KOPT-K1 (cell line): ENCODE results near the gene FETUB.

Experiments used
- H3K27ac ChIP-seq: fragments of 200-600 bp; sonication (generic); 2 replicates; pipeline ENCODE4 v1.5.1; 2016; ENCODE audit warnings: antibody characterized with exemption, mild to moderate bottlenecking, low read depth, low read length; ENCODE audit not compliant: poor library complexity, severe bottlenecking
- H3K36me3 ChIP-seq: fragments of 200-600 bp; sonication (generic); 2 replicates; pipeline ENCODE4 v1.5.1; 2017; ENCODE audit warnings: antibody characterized with exemption, mild to moderate bottlenecking, low read length, moderate library complexity; ENCODE audit not compliant: insufficient read depth
- H3K9me3 ChIP-seq: fragments of 200-600 bp; sonication (generic); 2 replicates; pipeline ENCODE4 v1.5.1; 2017; ENCODE audit warnings: antibody characterized with exemption, low read length, mild to moderate bottlenecking; ENCODE audit not compliant: insufficient read depth, poor library complexity, severe bottlenecking

The FETUB gene

GRCh38 chr3:186638259-186638658 is 1.9 kb upstream of the FETUB start:
- H3K36me3 ChIP-seq = no peaks in the 10 kb centered on the region

GRCh38 chr3:186640473-186640818 is 247 bp downstream of the FETUB start:
- no peak overlapping the region for H3K27ac ChIP-seq
- H3K36me3 ChIP-seq = no peaks in the 10 kb centered on the region
- H3K9me3 ChIP-seq = peaks cover 7% of the 10 kb centered on the region

More at GRCh38 chr3:186638259-186638658, 1.9 kb upstream of the FETUB start:
- Histone ChIP-seq H3K9me3 (peaks cover 7% of the 10 kb centered on the region), H3K27ac (no peak overlapping the region)

- Histone ChIP-seq H3K27ac (no peak overlapping the region), H3K9me3 (peaks cover 7% of the 10 kb centered on the region), H3K36me3 (no peaks in the 10 kb centered on the region)
Measured at GRCh38 chr3:186640929-186641328, 730 bp downstream of the FETUB start.

- Histone ChIP-seq H3K36me3 (no peaks in the 10 kb centered on the region), H3K9me3 (peaks cover 7% of the 10 kb centered on the region), H3K27ac (no peak overlapping the region)
Measured at GRCh38 chr3:186642014-186642413, 1.8 kb downstream of the FETUB start.

- H3K36me3 ChIP-seq = no peaks in the 10 kb centered on the region
- peaks cover 7% of the 10 kb centered on the region for H3K9me3 ChIP-seq
- no peak overlapping the region for H3K27ac ChIP-seq
Measured at GRCh38 chr3:186643493-186643892, 3.3 kb downstream of the FETUB start.

GRCh38 chr3:186644683-186645082 is 4.5 kb downstream of the FETUB start:
- no peak overlapping the region for H3K27ac ChIP-seq
- H3K9me3 ChIP-seq = no peaks in the 10 kb centered on the region
- H3K36me3 ChIP-seq = no peaks in the 10 kb centered on the region

- no peaks in the 10 kb centered on the region for H3K9me3 ChIP-seq
- H3K27ac ChIP-seq = no peak overlapping the region
- no peaks in the 10 kb centered on the region for H3K36me3 ChIP-seq
Measured at GRCh38 chr3:186646106-186646505, 5.9 kb downstream of the FETUB start.

- H3K36me3 ChIP-seq = no peaks in the 10 kb centered on the region
- no peaks in the 10 kb centered on the region for H3K9me3 ChIP-seq
- H3K27ac ChIP-seq = no peak overlapping the region
Measured at GRCh38 chr3:186646841-186647240, 6.6 kb downstream of the FETUB start.

- Histone ChIP-seq H3K9me3 (no peaks in the 10 kb centered on the region), H3K27ac (no peak overlapping the region), H3K36me3 (no peaks in the 10 kb centered on the region)
Measured at GRCh38 chr3:186648851-186649250, 8.7 kb downstream of the FETUB start.

GRCh38 chr3:186651678-186652215 is 11.5 kb downstream of the FETUB start:
- Histone ChIP-seq H3K36me3 (no peaks in the 10 kb centered on the region), H3K27ac (no peak overlapping the region)

GRCh38 chr3:186653080-186653707 is 13.0 kb downstream of the FETUB start:
- Histone ChIP-seq H3K27ac (no peak overlapping the region), H3K36me3 (no peaks in the 10 kb centered on the region)

More at GRCh38 chr3:186651678-186652215, 11.5 kb downstream of the FETUB start:
- no peaks in the 10 kb centered on the region for H3K9me3 ChIP-seq

GRCh38 chr3:186653984-186654383 is 13.8 kb downstream of the FETUB start:
- H3K27ac ChIP-seq = no peak overlapping the region
- H3K36me3 ChIP-seq = no peaks in the 10 kb centered on the region
- no peaks in the 10 kb centered on the region for H3K9me3 ChIP-seq

More at GRCh38 chr3:186653080-186653707, 13.0 kb downstream of the FETUB start:
- H3K9me3 ChIP-seq = no peaks in the 10 kb centered on the region

- no peaks in the 10 kb centered on the region for H3K9me3 ChIP-seq
- no peak overlapping the region for H3K27ac ChIP-seq
- H3K36me3 ChIP-seq = no peaks in the 10 kb centered on the region
Measured at GRCh38 chr3:186663361-186664118, 23.3 kb downstream of the FETUB start.

- Histone ChIP-seq H3K27ac (no peak overlapping the region), H3K36me3 (no peaks in the 10 kb centered on the region), H3K9me3 (no peaks in the 10 kb centered on the region)
Measured at GRCh38 chr3:186664119-186664495, 23.9 kb downstream of the FETUB start.

- no peaks in the 10 kb centered on the region for H3K9me3 ChIP-seq
- H3K27ac ChIP-seq = no peak overlapping the region
- no peaks in the 10 kb centered on the region for H3K36me3 ChIP-seq
Measured at GRCh38 chr3:186664506-186664905, 24.3 kb downstream of the FETUB start.
